ENCODE results near the gene ZGLP1. TPM values are rescaled to one million over a fixed set of nuclear protein-coding genes. Genes with fewer than 3 reads are reported as not detected.
A peak's percentile ranks its signal among the peaks of the same experiment; 100 is the strongest.

Gene ZGLP1
- total RNA-seq, 1 experiment from 2014 or later = 1.8 TPM

GRCh38 chr19:10288662-10289166 is 20.9 kb downstream of the ZGLP1 start:
- Histone ChIP-seq H3K9me3 (ENCODE audit: low read length) (no peaks in the 10 kb centered on the region), H3F3A (ENCODE audit: low read length, unreplicated experiment) (no peaks in the 10 kb centered on the region), H3K27ac (ENCODE audit: low read length) (no peak overlapping the region), H3K9ac (ENCODE audit: low read length) (no peak overlapping the region), H3K4me3 (ENCODE audit: low read length) (peak overlapping the region; percentile 69), H3K4me2 (ENCODE audit: low read length) (peak overlapping the region; percentile 95), H3K4me1 (ENCODE audit: insufficient read depth, low read length) (peaks cover 29% of the 10 kb centered on the region), H3K9me2 (replicated peaks; ENCODE audit: low read length) (no peaks in the 10 kb centered on the region), H4K20me1 (ENCODE audit: low read length) (no peaks in the 10 kb centered on the region), H2AFZ (ENCODE audit: low read length) (peak overlapping the region; percentile 80), H3K27me3 (ENCODE audit: low read length) (peaks cover 19% of the 10 kb centered on the region; the same call in 1 of the 2 replicates), H3K79me2 (ENCODE audit: low read length) (no peaks in the 10 kb centered on the region), H3K36me3 (ENCODE audit: low read depth, low read length) (0 out of 2 replicates have a peak, but pooled peaks cover 3% of the 10 kb centered on the region)
- DNase-seq (peak; percentile 57), ATAC-seq (peak; percentile 16; the same call in 1 of the 2 replicates)
- ChIA-PET CTCF (interaction anchor here (1.0 to 1.2 kb wide), 2 partner anchors 19 to 115 kb away, joined by 5 read pairs; no protein-coding TSS in a partner anchor), POLR2A (ENCODE audit: unreplicated experiment) (no interaction called here)
- intact Hi-C loops (cut with micrococcal nuclease) = no loop called here
- TF ChIP-seq EZH2phosphoT487 (IDR thresholded peaks at IDR 0.05; ENCODE audit: borderline replicate concordance, low read length) = no peak
- TF ChIP-seq CTCF (conservative IDR thresholded peaks at IDR 0.05; ENCODE audit: low read depth, low read length) = no peak
- no peak for TF ChIP-seq EZH2 (IDR thresholded peaks at IDR 0.05; ENCODE audit: low read length, unreplicated experiment)
- no TSS peak for BruUV-seq (replicated peaks)

- Histone ChIP-seq H3K9ac (ENCODE audit: low read length) (no peak within 1 kb of the TSS), H3F3A (ENCODE audit: low read length, unreplicated experiment) (no peaks in the 10 kb centered on the region), H3K27ac (ENCODE audit: low read length) (no peak within 1 kb of the TSS), H3K4me2 (ENCODE audit: low read length) (no peak within 1 kb of the TSS), H3K4me1 (ENCODE audit: insufficient read depth, low read length) (peaks cover 35% of the 10 kb centered on the region), H3K9me3 (ENCODE audit: low read length) (no peaks in the 10 kb centered on the region), H4K20me1 (ENCODE audit: low read length) (no peaks in the 10 kb centered on the region), H3K27me3 (ENCODE audit: low read length) (peaks cover 19% of the 10 kb centered on the region; the same call in 1 of the 2 replicates), H2AFZ (ENCODE audit: low read length) (no peak within 1 kb of the TSS), H3K36me3 (ENCODE audit: low read depth, low read length) (0 out of 2 replicates have a peak, but pooled peaks cover 3% of the 10 kb centered on the region), H3K9me2 (replicated peaks; ENCODE audit: low read length) (no peaks in the 10 kb centered on the region), H3K4me3 (ENCODE audit: low read length) (no peak within 1 kb of the TSS), H3K79me2 (ENCODE audit: low read length) (no peaks in the 10 kb centered on the region)
- CTCF ChIA-PET = interaction anchor here (0.5 kb wide), 1 partner anchor 47 kb away, joined by 5 read pairs; no protein-coding TSS in a partner anchor
- TF ChIP-seq EZH2phosphoT487 (IDR thresholded peaks at IDR 0.05; ENCODE audit: borderline replicate concordance, low read length) (no peak), EZH2 (IDR thresholded peaks at IDR 0.05; ENCODE audit: low read length, unreplicated experiment) (no peak), CTCF (conservative IDR thresholded peaks at IDR 0.05; ENCODE audit: low read depth, low read length) (no peak)
- intact Hi-C loops (cut with micrococcal nuclease) = no loop called here
- BruUV-seq (replicated peaks) = no TSS peak
- ATAC-seq (no peak), DNase-seq (no peak)
- POLR2A ChIA-PET (ENCODE audit: unreplicated experiment) = no interaction called here
These were observed 22.5 kb downstream of the ZGLP1 start, which contains the start of gene ICAM4 for GRCh38 chr19:10286803-10287737. ICAM4 (plus strand) TSS chr19:10286955; CDS start chr19:10287013, 58 bp downstream.

All from PC-3 (cell line).